HG02938 (cell line): ENCODE measurements around the gene IGHMBP2.

ENCODE experiments used
- ATAC-seq: cut with Tn5 transposase; IDR thresholded peaks from one replicate; pipeline ENCODE4 v1.9.1; 2021; ENCODE audit warnings: mild to moderate bottlenecking, moderate library complexity; ENCODE audit not compliant: unreplicated experiment

The IGHMBP2 gene

GRCh38 chr11:68925611-68926010 is 21.9 kb downstream of the IGHMBP2 start:
- no peak for ATAC-seq

- no peak for ATAC-seq
These were observed 23.8 kb downstream of the IGHMBP2 start for GRCh38 chr11:68927280-68928135.

- no peak for ATAC-seq
These were observed 24.6 kb downstream of the IGHMBP2 start for GRCh38 chr11:68928136-68928880.

GRCh38 chr11:68929135-68929534 is 25.4 kb downstream of the IGHMBP2 start:
- no peak for ATAC-seq

GRCh38 chr11:68929706-68930570 is 26.2 kb downstream of the IGHMBP2 start:
- no peak for ATAC-seq

GRCh38 chr11:68930991-68931855 is 27.5 kb downstream of the IGHMBP2 start:
- no peak for ATAC-seq

GRCh38 chr11:68931911-68932310 is 28.2 kb downstream of the IGHMBP2 start:
- ATAC-seq, result no peak

- no peak for ATAC-seq
These were observed 28.7 kb downstream of the IGHMBP2 start for GRCh38 chr11:68932358-68932757.

- no peak for ATAC-seq
These were observed 29.4 kb downstream of the IGHMBP2 start for GRCh38 chr11:68932933-68933577.

- ATAC-seq, result no peak
These were observed 30.1 kb downstream of the IGHMBP2 start for GRCh38 chr11:68933605-68934320.

GRCh38 chr11:68934321-68934645 is 30.6 kb downstream of the IGHMBP2 start:
- ATAC-seq, result no peak

GRCh38 chr11:68934666-68935065 is 31.0 kb downstream of the IGHMBP2 start:
- no peak for ATAC-seq

GRCh38 chr11:68935066-68935465 is 31.4 kb downstream of the IGHMBP2 start:
- no peak for ATAC-seq

GRCh38 chr11:68935516-68936357 is 32.0 kb downstream of the IGHMBP2 start:
- no peak for ATAC-seq

- no peak for ATAC-seq
These were observed 32.6 kb downstream of the IGHMBP2 start for GRCh38 chr11:68936358-68936636.

GRCh38 chr11:68936676-68937620 is 33.3 kb downstream of the IGHMBP2 start:
- no peak for ATAC-seq

- no peak for ATAC-seq
These were observed 34.4 kb downstream of the IGHMBP2 start for GRCh38 chr11:68938088-68938487.
